GM12878 (cell line): ENCODE data around the gene ACER3. TPM values are rescaled to one million over a fixed set of nuclear protein-coding genes. Genes with fewer than 3 reads are reported as not detected.

ENCODE experiments used
- ATAC-seq: fragments of 200-7000 bp; cut with Tn5 transposase; 3 replicates; pipeline ENCODE4 v1.9.1; 2020; ENCODE audit warnings: mild to moderate bottlenecking, moderate library complexity
- BruUV-seq: library from RNA; stranded (reverse); fragments of 400-500 nt; replicated peaks from 2 replicates; lab custom pipeline; 2021; lab: Mats Ljungman, UMichigan
- CTCF ChIA-PET: fragments of 300-600 bp; sonication (Branson Sonifier 250); formaldehyde crosslinking; extraction: SDS; loops from one replicate; lab custom pipeline; 2021; ENCODE audit warnings: inconsistent platforms; lab: Yijun Ruan, JAX
- POLR2A ChIA-PET: fragments of 350-600 bp; formaldehyde crosslinking; extraction: SDS; loops from one replicate; lab custom pipeline; 2021; ENCODE audit warnings: inconsistent platforms; lab: Charles Lee
- RAD21 ChIA-PET: fragments of 300-600 bp; sonication (Branson Sonifier 250); formaldehyde crosslinking; loops from one replicate; lab custom pipeline; 2023; ENCODE audit warnings: antibody characterized with exemption; ENCODE audit not compliant: unreplicated experiment; lab: Charles Lee
- SMC1A ChIA-PET: fragments of 300-600 bp; sonication (Branson Sonifier 250); formaldehyde crosslinking; loops from one replicate; lab custom pipeline; 2023; ENCODE audit not compliant: unreplicated experiment, uncharacterized antibody; lab: Charles Lee
- DNase-seq: peaks from one replicate; pipeline ENCODE4 v3.0.0-alpha.2; 2011; ENCODE audit warnings: low read depth, low spot score
- FAIRE-seq: peaks from 3 replicates; lab custom pipeline; 2011; peaks lifted over from hg19 to GRCh38; lab: Jason Lieb, UNC
- H2AFZ ChIP-seq: 2 replicates; pipeline ENCODE4 v1.6.0; 2011; ENCODE audit warnings: low read depth, low read length, control low read depth; ENCODE audit not compliant: control insufficient read depth
- H3K27ac ChIP-seq: 2 replicates; pipeline ENCODE4 v1.5.1; 2011; ENCODE audit warnings: control low read depth; ENCODE audit not compliant: control insufficient read depth, insufficient read depth
- H3K27me3 ChIP-seq, 2 experiments: replicated peaks in 1 of 2; 2 replicates each; pipeline versions ENCODE4 v1.6.0 to v1.6.1; 2011; ENCODE audit warnings: low read length in 1 of 2; ENCODE audit not compliant: control insufficient read depth in 2 of 2, insufficient read depth in 2 of 2
- H3K36me3 ChIP-seq, 2 experiments: 2 replicates each; pipeline ENCODE4 v1.5.1; 2011; ENCODE audit warnings: low read length in 1 of 2; ENCODE audit not compliant: control insufficient read depth in 2 of 2, insufficient read depth in 2 of 2
- H3K4me1 ChIP-seq: 2 replicates; pipeline ENCODE4 v1.6.1; 2011; ENCODE audit warnings: mild to moderate bottlenecking, low read length, moderate library complexity, mixed read lengths; ENCODE audit not compliant: control insufficient read depth, insufficient read depth
- H3K4me2 ChIP-seq: 2 replicates; pipeline ENCODE4 v1.6.0; 2011; ENCODE audit warnings: control low read depth; ENCODE audit not compliant: control insufficient read depth, insufficient read depth
- H3K4me3 ChIP-seq: fragments of 200-600 bp; sonication (generic); 2 replicates; pipeline ENCODE4 v1.5.1; 2016
- H3K79me2 ChIP-seq: 2 replicates; pipeline ENCODE4 v1.6.0; 2011; ENCODE audit warnings: low read length; ENCODE audit not compliant: control insufficient read depth, insufficient read depth
- H3K9ac ChIP-seq: 2 replicates; pipeline ENCODE4 v1.8.0; 2011; ENCODE audit warnings: low read length, control low read depth, mixed read lengths; ENCODE audit not compliant: control insufficient read depth, insufficient read depth
- H3K9me3 ChIP-seq: replicated peaks from 3 replicates; pipeline ENCODE4 v1.5.1; 2011; ENCODE audit warnings: mild to moderate bottlenecking, low read length; ENCODE audit not compliant: control insufficient read depth, insufficient read depth
- H4K20me1 ChIP-seq: 2 replicates; pipeline ENCODE4 v1.6.0; 2011; ENCODE audit not compliant: control insufficient read depth, insufficient read depth
- BHLHE40 ChIP-seq, 2 experiments: fragments of 450-650 bp in 1 of 2; IDR thresholded peaks; 2 replicates each; pipeline ENCODE4 v1.6.1; 2011 to 2017; ENCODE audit warnings: low read depth in 2 of 2, borderline replicate concordance in 1 of 2, improper control_type of control experiment in 1 of 2, low read length in 1 of 2, mild to moderate bottlenecking in 1 of 2
- CEBPZ ChIP-seq: fragments of 150-350 bp; IDR thresholded peaks from 2 replicates; pipeline ENCODE4 v1.6.1; 2016; ENCODE audit warnings: low read depth, low read length
- CREB1 ChIP-seq: IDR thresholded peaks from 2 replicates; pipeline ENCODE4 v1.6.1; 2012; ENCODE audit warnings: low read depth, mild to moderate bottlenecking, inconsistent platforms
- NBN ChIP-seq: fragments of 450-650 bp; IDR thresholded peaks from 2 replicates; pipeline ENCODE4 v1.6.1; 2016
- PBX3 ChIP-seq: IDR thresholded peaks from 2 replicates; pipeline ENCODE4 v1.6.1; 2011; ENCODE audit warnings: mild to moderate bottlenecking, low read depth, low read length, moderate library complexity; ENCODE audit not compliant: insufficient replicate concordance
- RFX5 ChIP-seq: IDR thresholded peaks from 2 replicates; pipeline ENCODE4 v1.6.1; 2011; ENCODE audit warnings: low read depth, low read length, improper control_type of control experiment
- SMARCA5 ChIP-seq: fragments of 450-650 bp; IDR thresholded peaks from 2 replicates; pipeline ENCODE4 v1.6.1; 2017; ENCODE audit warnings: mild to moderate bottlenecking
- ZBTB33 ChIP-seq: fragments of 450-650 bp; IDR thresholded peaks from 2 replicates; pipeline ENCODE4 v1.6.1; 2017; ENCODE audit warnings: mild to moderate bottlenecking
- WGBS: methylation state at CpG from one replicate; pipeline ENCODE4 v1.1.6; 2016; ENCODE audit warnings: low lambda C conversion rate; ENCODE audit not compliant: insufficient replicate concordance, insufficient coverage; ENCODE audit errors: missing lambda C conversion rate; 5-methylcytosine and 5-hydroxymethylcytosine counted together
- in situ Hi-C: fragments of 300-500 bp; cut with MboI; formaldehyde crosslinking; loops from 9 replicates; pipeline ENCODE4 v1.14.3; 2018; ENCODE audit warnings: mixed read lengths
- intact Hi-C: fragments of 100-400 bp; cut with micrococcal nuclease; formaldehyde crosslinking; loops from one replicate; pipeline ENCODE4 v1.14.2; 2022; ENCODE audit not compliant: unreplicated experiment
- polyA plus RNA-seq, 11 experiments: library from polyadenylated mRNA; depleted of rRNA in 4 of 11; unstranded in 6 of 11; stranded (reverse) in 5 of 11; fragments of >200 nt; fragmentation: Nextera tagmentation in 4 of 11; fragmentation: Illumina TruSeq in 1 of 11; extraction: Ambion mirVana in 4 of 11; extraction: Trizol in 1 of 11; gene quantifications; 1 replicate in 1 of 11; 2 replicates in 10 of 11; pipeline versions ENCODE4 v1.2.1 to v1.2.3, GENCODE V29; 2011 to 2016; ENCODE audit warnings: inconsistent platforms in 2 of 11, missing spikeins in 2 of 11, low read depth in 1 of 11
- total RNA-seq, 4 experiments: library from RNA; depleted of rRNA in 3 of 4; stranded (reverse); fragments of >200 nt in 3 of 4; fragmentation: Illumina TruSeq in 1 of 4; extraction: Trizol in 1 of 4; gene quantifications; 2 replicates each; pipeline versions ENCODE4 v1.2.1 to v1.2.3, GENCODE V29; 2013 to 2021

ACER3 gene
- total and polyA plus RNA-seq, 10 of the 15 experiments (the other 5 are each of a cell fraction or from before 2014, with no cell fraction given) = 2.8 to 17.4 (median 10.3) TPM

GRCh38 chr11:76863196-76863777, 2.6 kb downstream of the ACER3 start:
- 98% methylated on average over 3 of the region's 3 CpGs for whole genome bisulfite sequencing
- CTCF ChIA-PET = interaction anchor here (1.6 to 1.8 kb wide), 2 partner anchors 56 to 57 kb away, joined by 5 to 10 read pairs; no protein-coding TSS in a partner anchor

More at GRCh38 chr11:76863196-76863777, 2.6 kb downstream of the ACER3 start:
- DNase-seq = no peak
- ChIA-PET SMC1A (interaction anchor here (1.0 to 1.4 kb wide), 2 partner anchors 8 to 25 kb away, joined by 3 to 4 read pairs; no protein-coding TSS in a partner anchor), POLR2A (no interaction called here), RAD21 (interaction anchor here (1.0 to 1.1 kb wide), 2 partner anchors 55 to 56 kb away, joined by 3 read pairs; no protein-coding TSS in a partner anchor)
- Histone ChIP-seq H3K27ac (no peak overlapping the region), H3K4me2 (no peak overlapping the region; the same call in 1 of the 2 replicates), H3K36me3 (no peaks in the 10 kb centered on the region; a peak in 1 of 4 replicates), H3K79me2 (peaks cover 4% of the 10 kb centered on the region), H4K20me1 (no peaks in the 10 kb centered on the region), H3K9me3 (no peaks in the 10 kb centered on the region), H2AFZ (no peak overlapping the region), H3K27me3 (no peaks in the 10 kb centered on the region), H3K4me1 (peaks cover 11% of the 10 kb centered on the region), H3K9ac (no peak overlapping the region), H3K4me3 (no peak overlapping the region)
- intact Hi-C loops (no loop called here), in situ Hi-C loops (no loop called here)
- no peak for FAIRE-seq
- no peak for TF ChIP-seq CEBPZ
- TF ChIP-seq RFX5 = no peak
- TF ChIP-seq SMARCA5 = no peak
- TF ChIP-seq PBX3 = no peak
- no peak for TF ChIP-seq NBN
- TF ChIP-seq ZBTB33 = no peak
- no peak for TF ChIP-seq CREB1
- no peak for TF ChIP-seq BHLHE40 (IDR thresholded peaks at IDR 0.05; ENCODE audit: borderline replicate concordance in 1 of 2, low read depth in 2 of 2, low read length in 1 of 2)
- BruUV-seq = no TSS peak
- no peak for ATAC-seq
